ENCODE results near the gene EXOSC9.

DNA sequence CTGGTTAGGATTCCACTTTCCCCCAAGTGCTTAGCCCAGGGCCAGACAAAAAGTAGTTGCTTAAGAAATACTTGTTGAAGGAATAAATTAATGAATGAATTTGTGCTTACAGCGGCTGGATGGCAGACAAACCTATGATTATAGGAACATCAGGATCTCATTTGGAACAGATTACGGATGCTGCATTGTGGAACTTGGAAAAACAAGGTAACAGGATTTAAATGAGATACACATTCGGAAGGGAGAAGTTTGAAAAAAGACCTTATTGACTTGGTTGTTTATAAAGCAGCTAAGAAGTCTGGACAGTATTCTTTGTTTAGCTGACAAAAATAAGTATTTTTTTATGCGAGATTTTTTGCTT is 572 bp downstream of the EXOSC9 start:
- TF ChIP-seq GATA2 (IDR thresholded peaks at IDR 0.05; ENCODE audit: low read depth, low read length) = no peak
- no peak for TF ChIP-seq GATA3 (IDR thresholded peaks at IDR 0.05; ENCODE audit: low read depth, low read length)

All from SH-SY5Y (cell line).